ENCODE data around the gene THRSP. TPM values are rescaled to one million over a fixed set of nuclear protein-coding genes. Genes with fewer than 3 reads are reported as not detected.

THRSP gene
- total RNA-seq, 1 experiment from 2014 or later, result not detected

DNA sequence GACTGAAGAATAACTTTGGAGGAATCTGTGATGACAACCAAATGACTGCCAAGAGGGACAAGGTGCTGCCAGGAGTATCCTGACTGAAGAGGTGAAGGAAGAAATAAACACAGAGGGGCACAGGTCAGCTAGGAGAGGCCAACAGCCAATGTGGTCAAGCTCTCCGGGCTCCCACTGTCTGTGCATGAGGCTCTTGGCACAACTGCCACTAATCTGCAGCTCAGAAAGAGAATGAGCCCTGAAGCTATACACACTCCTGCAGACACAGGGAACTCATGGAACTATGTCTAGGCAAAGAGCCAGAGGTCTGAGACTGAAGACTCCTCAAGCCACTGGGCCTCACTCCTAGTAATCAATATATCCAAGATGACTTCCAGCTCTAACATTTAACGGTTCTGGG lies 7.0 kb downstream of the THRSP start:
- Histone ChIP-seq H3K4me2 (ENCODE audit: insufficient read depth, insufficient read length, low read length) (no peak overlapping the region), H2AK5ac (ENCODE audit: insufficient read length, low read length) (no peak overlapping the region), H3K4me1 (ENCODE audit: insufficient read depth, low read length) (no peaks in the 10 kb centered on the region), H3K56ac (ENCODE audit: insufficient read length, low read depth, low read length) (no peak overlapping the region), H2BK5ac (ENCODE audit: insufficient read length, low read length) (no peak overlapping the region), H2BK20ac (ENCODE audit: low read depth, low read length, poor library complexity, severe bottlenecking) (no peak overlapping the region), H4K5ac (ENCODE audit: insufficient read length, low read depth, low read length) (no peak overlapping the region), H3K27me3 (ENCODE audit: insufficient read depth, low read length) (no peaks in the 10 kb centered on the region), H4K91ac (ENCODE audit: insufficient read length, low read depth, low read length) (no peak overlapping the region), H2AFZ (ENCODE audit: low read length) (no peak overlapping the region), H2BK15ac (ENCODE audit: low read depth, low read length) (no peak overlapping the region), H3K79me1 (ENCODE audit: insufficient read depth, low read depth, low read length, poor library complexity, severe bottlenecking) (no peaks in the 10 kb centered on the region), H4K20me1 (ENCODE audit: control insufficient read depth, insufficient read depth, insufficient read length) (no peaks in the 10 kb centered on the region), H2BK12ac (ENCODE audit: insufficient read length, low read depth, low read length) (no peak overlapping the region), H3K79me2 (ENCODE audit: insufficient read depth, low read length) (peaks cover 6% of the 10 kb centered on the region; the same call in 1 of the 2 replicates), H4K8ac (replicated peaks; ENCODE audit: insufficient read length, low read depth, low read length) (no peak overlapping the region), H3K18ac (ENCODE audit: insufficient read length, low read depth, low read length) (no peak overlapping the region), H2BK120ac (ENCODE audit: low read depth, low read length, poor library complexity, severe bottlenecking) (no peak overlapping the region), H3K23ac (ENCODE audit: insufficient read length, low read depth, low read length) (no peak overlapping the region), H3K27ac (ENCODE audit: insufficient read length, low read depth, low read length) (no peak overlapping the region), H3T11ph (ENCODE audit: low read length) (no peak overlapping the region), H3K14ac (ENCODE audit: insufficient read depth, low read length) (no peak overlapping the region), H3K4ac (ENCODE audit: low read depth, low read length) (no peak overlapping the region), H3K23me2 (ENCODE audit: insufficient read length, low read depth, low read length, poor library complexity, severe bottlenecking) (no peaks in the 10 kb centered on the region), H3K9me3 (ENCODE audit: control insufficient read depth, low read depth, low read length) (no peaks in the 10 kb centered on the region), H3K9ac (ENCODE audit: extremely low read depth, insufficient read length, low read length) (no peak overlapping the region)
- no peaks in the 10 kb centered on the region for H3K4me1 Mint-ChIP-seq
- no peak for DNase-seq
- H3K9me3 Mint-ChIP-seq, result no peaks in the 10 kb centered on the region
- H3K36me3 Mint-ChIP-seq (ENCODE audit: insufficient read depth in 1 of 3, low read depth in 3 of 3), result peaks cover 21 to 50% (median 50%) of the 10 kb centered on the region in 3 experiments; a peak in 6 of 7 replicates
- H3K4me3 Mint-ChIP-seq, result no peak overlapping the region
- no CpG with 5 or more reads among the region's 2 CpGs for WGBS (ENCODE audit: extremely low coverage, insufficient read length, low lambda C conversion rate)
- H3K27ac Mint-ChIP-seq, result no peak overlapping the region
- no peaks in the 10 kb centered on the region for H3K27me3 Mint-ChIP-seq (ENCODE audit: low read depth)
- TF ChIP-seq, protein P1, sequence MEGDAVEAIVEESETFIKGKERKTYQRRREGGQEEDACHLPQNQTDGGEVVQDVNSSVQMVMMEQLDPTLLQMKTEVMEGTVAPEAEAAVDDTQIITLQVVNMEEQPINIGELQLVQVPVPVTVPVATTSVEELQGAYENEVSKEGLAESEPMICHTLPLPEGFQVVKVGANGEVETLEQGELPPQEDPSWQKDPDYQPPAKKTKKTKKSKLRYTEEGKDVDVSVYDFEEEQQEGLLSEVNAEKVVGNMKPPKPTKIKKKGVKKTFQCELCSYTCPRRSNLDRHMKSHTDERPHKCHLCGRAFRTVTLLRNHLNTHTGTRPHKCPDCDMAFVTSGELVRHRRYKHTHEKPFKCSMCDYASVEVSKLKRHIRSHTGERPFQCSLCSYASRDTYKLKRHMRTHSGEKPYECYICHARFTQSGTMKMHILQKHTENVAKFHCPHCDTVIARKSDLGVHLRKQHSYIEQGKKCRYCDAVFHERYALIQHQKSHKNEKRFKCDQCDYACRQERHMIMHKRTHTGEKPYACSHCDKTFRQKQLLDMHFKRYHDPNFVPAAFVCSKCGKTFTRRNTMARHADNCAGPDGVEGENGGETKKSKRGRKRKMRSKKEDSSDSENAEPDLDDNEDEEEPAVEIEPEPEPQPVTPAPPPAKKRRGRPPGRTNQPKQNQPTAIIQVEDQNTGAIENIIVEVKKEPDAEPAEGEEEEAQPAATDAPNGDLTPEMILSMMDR (conservative IDR thresholded peaks at IDR 0.05), result no peak

Data from H9 (cell line).